Caco-2 (cell line): ENCODE results near the gene KLHL30. TPM values are rescaled to one million over a fixed set of nuclear protein-coding genes. Genes with fewer than 3 reads are reported as not detected.

Experiments used
- BruUV-seq: library from RNA; stranded (reverse); fragments of 400-500 nt; replicated peaks from 2 replicates; lab custom pipeline; 2021; lab: Mats Ljungman, UMichigan
- CTCF ChIA-PET: fragments of 300-600 bp; sonication (Branson Sonifier 250); formaldehyde crosslinking; loops from one replicate; lab custom pipeline; 2022; ENCODE audit warnings: antibody characterized with exemption; lab: Charles Lee
- POLR2A ChIA-PET: fragments of 300-600 bp; sonication (Branson Sonifier 250); formaldehyde crosslinking; loops from one replicate; lab custom pipeline; 2022; ENCODE audit warnings: antibody characterized with exemption; lab: Charles Lee
- DNase-seq, 2 experiments: peaks; one replicate each; pipeline versions ENCODE4 v3.0.0 to v3.0.0-alpha.2; 2020 to 2022
- H3K27me3 ChIP-seq: replicated peaks from 2 replicates; pipeline ENCODE4 v1.6.0; 2011; ENCODE audit warnings: low read length; ENCODE audit not compliant: control insufficient read depth, insufficient read depth
- H3K36me3 ChIP-seq: 2 replicates; pipeline ENCODE4 v1.5.1; 2011; ENCODE audit warnings: low read length; ENCODE audit not compliant: control insufficient read depth, insufficient read depth
- H3K4me1 ChIP-seq: fragments of 250-450 bp; sonication (Bioruptor Pico); 2 replicates; pipeline ENCODE4 v1.5.1; 2020; ENCODE audit warnings: mild to moderate bottlenecking
- H3K4me3 ChIP-seq: 2 replicates; pipeline ENCODE4 v1.5.1; 2011; ENCODE audit warnings: low read depth, mild to moderate bottlenecking, control low read depth, low read length
- H3K9me3 ChIP-seq: fragments of 250-450 bp; sonication (Bioruptor Pico); 2 replicates; pipeline ENCODE4 v1.5.1; 2020; ENCODE audit warnings: mild to moderate bottlenecking, moderate library complexity
- H3K27ac Mint-ChIP-seq: one replicate; pipeline ENCODE4 v1.8.0; 2022; ENCODE audit warnings: mixed read lengths; ENCODE audit not compliant: unreplicated experiment
- H3K27me3 Mint-ChIP-seq: one replicate; pipeline ENCODE4 v1.8.0; 2022; ENCODE audit warnings: mixed read lengths; ENCODE audit not compliant: insufficient read depth, unreplicated experiment
- H3K36me3 Mint-ChIP-seq: one replicate; pipeline ENCODE4 v1.8.0; 2022; ENCODE audit warnings: mild to moderate bottlenecking, mixed read lengths; ENCODE audit not compliant: insufficient read depth, unreplicated experiment
- H3K4me1 Mint-ChIP-seq: one replicate; pipeline ENCODE4 v1.8.0; 2022; ENCODE audit warnings: low read depth, mixed read lengths; ENCODE audit not compliant: unreplicated experiment
- H3K4me3 Mint-ChIP-seq: one replicate; pipeline ENCODE4 v1.8.0; 2022; ENCODE audit warnings: mild to moderate bottlenecking, moderate library complexity, mixed read lengths; ENCODE audit not compliant: unreplicated experiment
- H3K9me3 Mint-ChIP-seq: one replicate; pipeline ENCODE4 v1.8.0; 2022; ENCODE audit warnings: mixed read lengths; ENCODE audit not compliant: unreplicated experiment
- intact Hi-C: fragments of 100-400 bp; cut with micrococcal nuclease; formaldehyde crosslinking; loops from one replicate; pipeline ENCODE4 v1.10.0; 2022; ENCODE audit not compliant: unreplicated experiment
- total RNA-seq: library from RNA; stranded (reverse); gene quantifications from 2 replicates; pipeline ENCODE4 v1.2.3, GENCODE V29; 2022
- TF ChIP-seq, protein P1 (sequence below), 2 experiments: fragments of 200-600 bp in 1 of 2; IDR thresholded peaks; 1 replicate in 1 of 2; 2 replicates in 1 of 2; pipeline versions ENCODE4 v1.5.1 to v1.8.0; 2011 to 2022; ENCODE audit warnings: antibody characterized with exemption in 1 of 2, control low read depth in 1 of 2, inconsistent platforms in 1 of 2, low read depth in 1 of 2, low read length in 1 of 2, mild to moderate bottlenecking in 1 of 2, moderate library complexity in 1 of 2; ENCODE audit not compliant: insufficient read depth in 1 of 2, severe bottlenecking in 1 of 2, unreplicated experiment in 1 of 2

KLHL30 gene
- total RNA-seq, 1 experiment from 2014 or later: 0.36 TPM

DNA sequence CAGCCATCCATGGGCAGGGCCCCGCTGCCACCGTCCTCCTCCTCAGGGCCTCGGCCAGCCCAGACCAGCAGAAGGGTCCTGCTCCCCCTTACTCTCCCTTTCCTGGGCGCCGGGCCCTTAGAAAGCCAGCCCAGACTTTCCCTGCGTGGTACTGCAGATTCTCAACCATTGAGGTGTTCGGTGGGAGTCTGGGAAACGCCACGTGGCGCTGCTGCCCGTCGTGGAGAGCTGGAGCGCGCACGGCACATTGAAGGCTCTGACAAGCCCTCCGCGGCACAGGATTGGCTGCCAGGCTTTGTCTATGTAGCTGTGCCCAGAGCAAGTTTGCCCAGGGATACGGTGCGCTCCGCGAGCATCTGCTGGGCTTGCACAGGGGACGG, 10.4 kb upstream of the KLHL30 start:
- Mint-ChIP-seq H3K27ac (no peak overlapping the region), H3K27me3 (no peaks in the 10 kb centered on the region), H3K36me3 (no peaks in the 10 kb centered on the region), H3K9me3 (no peaks in the 10 kb centered on the region), H3K4me3 (no peak overlapping the region), H3K4me1 (no peaks in the 10 kb centered on the region)
- BruUV-seq: no TSS peak
- Histone ChIP-seq H3K27me3 (no peaks in the 10 kb centered on the region), H3K4me1 (no peaks in the 10 kb centered on the region), H3K4me3 (no peak overlapping the region), H3K36me3 (no peaks in the 10 kb centered on the region), H3K9me3 (no peaks in the 10 kb centered on the region)
- ChIA-PET CTCF (interaction anchor here (0.7 kb wide), 1 partner anchor 19 kb away, joined by 7 read pairs; no protein-coding TSS in a partner anchor), POLR2A (no interaction called here)
- intact Hi-C loops: no loop called here
- TF ChIP-seq, protein P1, sequence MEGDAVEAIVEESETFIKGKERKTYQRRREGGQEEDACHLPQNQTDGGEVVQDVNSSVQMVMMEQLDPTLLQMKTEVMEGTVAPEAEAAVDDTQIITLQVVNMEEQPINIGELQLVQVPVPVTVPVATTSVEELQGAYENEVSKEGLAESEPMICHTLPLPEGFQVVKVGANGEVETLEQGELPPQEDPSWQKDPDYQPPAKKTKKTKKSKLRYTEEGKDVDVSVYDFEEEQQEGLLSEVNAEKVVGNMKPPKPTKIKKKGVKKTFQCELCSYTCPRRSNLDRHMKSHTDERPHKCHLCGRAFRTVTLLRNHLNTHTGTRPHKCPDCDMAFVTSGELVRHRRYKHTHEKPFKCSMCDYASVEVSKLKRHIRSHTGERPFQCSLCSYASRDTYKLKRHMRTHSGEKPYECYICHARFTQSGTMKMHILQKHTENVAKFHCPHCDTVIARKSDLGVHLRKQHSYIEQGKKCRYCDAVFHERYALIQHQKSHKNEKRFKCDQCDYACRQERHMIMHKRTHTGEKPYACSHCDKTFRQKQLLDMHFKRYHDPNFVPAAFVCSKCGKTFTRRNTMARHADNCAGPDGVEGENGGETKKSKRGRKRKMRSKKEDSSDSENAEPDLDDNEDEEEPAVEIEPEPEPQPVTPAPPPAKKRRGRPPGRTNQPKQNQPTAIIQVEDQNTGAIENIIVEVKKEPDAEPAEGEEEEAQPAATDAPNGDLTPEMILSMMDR (IDR thresholded peaks at IDR 0.05; ENCODE audit: insufficient read depth in 1 of 2, low read depth in 1 of 2, low read length in 1 of 2, severe bottlenecking in 1 of 2, unreplicated experiment in 1 of 2): no peak
- no peak for DNase-seq

DNA sequence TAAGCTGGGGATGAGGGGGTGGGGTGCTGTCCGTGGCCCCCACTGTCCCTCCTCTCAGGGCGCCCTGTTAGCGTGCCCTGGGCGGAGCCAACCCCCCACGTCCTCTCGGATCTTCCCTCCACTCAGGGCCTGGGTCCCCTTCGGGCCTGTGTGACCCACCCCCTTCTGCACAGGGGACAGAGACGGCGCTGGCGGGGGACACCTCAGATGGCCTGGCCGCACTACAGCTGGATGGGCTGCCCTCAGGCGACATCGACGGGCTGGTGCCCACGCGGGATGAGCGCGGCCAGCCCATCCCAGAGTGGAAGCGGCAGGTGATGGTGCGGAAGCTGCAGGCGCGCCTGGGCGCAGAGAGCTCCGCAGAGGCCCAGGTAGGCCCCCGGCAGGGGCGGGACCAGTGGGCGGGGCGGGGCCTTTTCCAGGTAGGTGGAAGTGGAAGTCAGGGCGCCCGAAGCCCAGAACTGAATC, 9.9 kb upstream of the KLHL30 start:
- DNase-seq: no peak
- H3K4me1 Mint-ChIP-seq: no peaks in the 10 kb centered on the region
- TF ChIP-seq, protein P1 (IDR thresholded peaks at IDR 0.05; ENCODE audit: insufficient read depth in 1 of 2, low read depth in 1 of 2, low read length in 1 of 2, severe bottlenecking in 1 of 2, unreplicated experiment in 1 of 2): no peak
- intact Hi-C loops: no loop called here
- H3K9me3 Mint-ChIP-seq: no peaks in the 10 kb centered on the region
- ChIA-PET POLR2A (no interaction called here), CTCF (interaction anchor here (0.7 kb wide), 1 partner anchor 19 kb away, joined by 7 read pairs; no protein-coding TSS in a partner anchor)
- BruUV-seq: no TSS peak
- Histone ChIP-seq H3K4me3 (no peak overlapping the region), H3K27me3 (no peaks in the 10 kb centered on the region), H3K4me1 (no peaks in the 10 kb centered on the region), H3K9me3 (no peaks in the 10 kb centered on the region), H3K36me3 (no peaks in the 10 kb centered on the region)
- H3K27ac Mint-ChIP-seq: no peak overlapping the region
- no peaks in the 10 kb centered on the region for H3K27me3 Mint-ChIP-seq
- H3K4me3 Mint-ChIP-seq: no peak overlapping the region
- no peaks in the 10 kb centered on the region for H3K36me3 Mint-ChIP-seq

DNA sequence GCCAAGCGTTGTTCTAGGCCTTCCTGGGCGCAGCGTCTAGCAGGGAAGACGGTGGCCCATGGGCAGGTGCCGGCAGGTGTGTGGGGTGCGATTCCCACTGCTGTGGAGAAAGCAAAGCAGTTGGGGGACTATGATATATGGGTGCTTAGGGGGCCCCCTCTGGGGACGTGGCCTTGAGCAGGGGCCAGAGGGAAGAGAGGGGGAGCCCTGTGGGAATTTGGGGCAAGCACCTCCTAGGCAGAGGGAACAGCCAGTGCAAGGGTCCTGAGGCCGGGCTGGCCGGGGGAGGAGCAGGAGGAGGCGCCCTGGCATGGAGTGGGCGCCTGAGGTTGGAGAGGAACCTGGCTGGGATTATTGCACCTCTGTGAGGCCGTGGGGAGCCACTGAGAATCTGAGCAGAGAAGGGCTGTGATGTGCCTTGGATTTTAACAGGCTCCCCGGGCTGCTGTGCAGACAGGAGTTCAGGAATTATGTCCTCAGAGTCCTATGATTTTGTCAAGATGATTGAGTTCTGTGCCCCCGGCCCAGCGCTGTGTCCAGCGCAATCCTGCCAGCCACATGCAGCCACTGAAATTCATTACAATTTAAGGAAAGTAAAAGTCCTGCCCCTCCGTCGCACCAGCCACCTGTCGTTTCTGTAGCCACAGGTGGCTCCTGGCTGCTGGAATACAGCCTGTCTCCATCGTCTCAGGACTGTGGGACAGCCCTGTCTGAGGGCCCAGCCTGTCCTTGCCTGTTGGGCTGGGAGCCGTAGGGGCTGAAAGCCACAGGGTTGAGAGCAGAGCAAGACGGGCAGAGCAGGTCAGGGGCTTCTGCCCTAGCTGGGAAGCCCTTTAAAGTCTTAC, 9.1 kb upstream of the KLHL30 start:
- Histone ChIP-seq H3K4me1 (no peaks in the 10 kb centered on the region), H3K9me3 (no peaks in the 10 kb centered on the region), H3K4me3 (no peak overlapping the region), H3K36me3 (no peaks in the 10 kb centered on the region), H3K27me3 (no peaks in the 10 kb centered on the region)
- no TSS peak for BruUV-seq
- H3K27ac Mint-ChIP-seq: no peak overlapping the region
- intact Hi-C loops: no loop called here
- ChIA-PET CTCF (no interaction called here), POLR2A (no interaction called here)
- no peak overlapping the region for H3K4me3 Mint-ChIP-seq
- TF ChIP-seq, protein P1 (IDR thresholded peaks at IDR 0.05; ENCODE audit: insufficient read depth in 1 of 2, low read depth in 1 of 2, low read length in 1 of 2, severe bottlenecking in 1 of 2, unreplicated experiment in 1 of 2): no peak
- H3K4me1 Mint-ChIP-seq: no peaks in the 10 kb centered on the region
- H3K27me3 Mint-ChIP-seq: no peaks in the 10 kb centered on the region
- no peak for DNase-seq
- H3K9me3 Mint-ChIP-seq: no peaks in the 10 kb centered on the region
- no peaks in the 10 kb centered on the region for H3K36me3 Mint-ChIP-seq
